SHP77 (cell line): ENCODE measurements around the gene NTN1.

ENCODE experiments used
- DNase-seq, 2 experiments: peaks; one replicate each; lab custom pipeline; 2025; lab: John Stamatoyannopoulos, UW

NTN1 gene

GRCh38 chr17:9218064-9218635 lies 196.8 kb downstream of the NTN1 start:
- no peak for DNase-seq

GRCh38 chr17:9218911-9219310 lies 197.6 kb downstream of the NTN1 start:
- no peak for DNase-seq

DNA sequence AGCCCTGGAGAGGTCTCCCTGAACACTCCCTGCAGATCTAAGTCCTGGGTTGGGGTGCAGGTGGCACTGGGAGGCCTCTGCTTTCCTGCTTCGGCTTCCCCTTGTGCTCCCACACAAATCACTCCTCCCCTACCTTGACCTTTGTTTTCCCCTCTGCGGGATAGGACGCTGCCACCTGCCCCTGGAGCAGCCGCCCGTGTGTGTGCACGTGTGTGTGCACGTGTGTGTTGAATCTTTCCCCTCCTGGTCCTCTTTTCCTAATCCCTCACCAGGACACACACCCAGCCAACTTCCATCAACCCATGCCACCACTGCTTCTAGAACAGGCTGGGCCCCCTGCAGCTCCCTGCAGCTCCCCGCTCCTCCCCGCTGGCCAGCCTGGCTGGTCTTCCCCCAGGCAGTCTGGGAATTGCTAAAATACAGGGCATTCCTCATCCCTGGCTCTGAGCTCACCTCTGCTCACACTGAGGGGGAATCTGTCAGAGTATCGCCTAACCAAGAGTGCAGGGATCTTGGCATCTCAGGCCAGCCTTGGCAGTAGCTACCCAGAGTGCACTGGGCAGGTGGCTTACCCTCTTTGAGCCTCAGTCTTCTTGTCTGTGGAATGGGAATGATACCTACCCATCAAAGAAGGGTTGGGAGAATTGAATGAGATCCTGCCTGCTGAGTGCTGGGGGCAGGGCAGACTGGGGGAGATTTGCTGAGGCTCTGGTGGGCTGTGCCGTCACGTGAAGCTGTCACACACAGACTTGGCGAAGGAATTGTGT lies 198.5 kb downstream of the NTN1 start:
- no peak for DNase-seq

- no peak for DNase-seq
Measured at GRCh38 chr17:9220398-9221146, 199.3 kb downstream of the NTN1 start.

- no peak for DNase-seq
Measured at GRCh38 chr17:9221147-9221921, 200.0 kb downstream of the NTN1 start.

DNA sequence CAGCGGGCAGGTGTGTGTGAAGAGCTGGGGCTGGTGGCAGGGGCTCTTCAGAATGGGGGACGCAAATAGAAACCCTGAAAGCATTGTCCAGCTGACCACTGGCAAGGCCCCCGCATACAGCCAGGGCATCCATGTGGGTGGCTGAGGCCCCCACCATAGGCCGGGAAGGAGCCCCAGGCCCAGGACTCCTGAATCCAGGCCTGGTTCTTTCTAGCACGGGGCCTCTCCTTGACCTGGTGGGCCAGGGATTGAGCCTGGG lies 200.5 kb downstream of the NTN1 start:
- no peak for DNase-seq

DNA sequence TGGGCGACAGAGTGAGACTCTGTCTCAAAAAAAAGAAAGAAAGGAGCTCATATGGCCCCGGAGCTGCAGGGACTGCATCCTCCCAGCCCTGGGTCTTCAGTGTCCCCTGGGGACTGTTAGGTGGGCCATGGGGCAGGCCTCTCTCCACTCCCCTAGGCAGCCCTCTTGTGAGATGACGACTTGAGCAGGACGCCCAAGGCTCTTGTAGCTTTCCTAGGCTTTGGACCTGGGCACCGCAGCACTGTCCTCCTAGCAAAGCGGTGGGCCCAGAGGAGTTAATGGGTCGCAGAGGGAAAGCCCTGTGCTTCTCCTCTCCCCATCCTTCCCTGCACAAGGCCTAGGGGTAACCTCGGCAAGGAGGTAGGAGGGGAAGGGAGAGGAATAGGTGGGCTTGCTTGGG lies 202.2 kb downstream of the NTN1 start:
- no peak for DNase-seq

DNA sequence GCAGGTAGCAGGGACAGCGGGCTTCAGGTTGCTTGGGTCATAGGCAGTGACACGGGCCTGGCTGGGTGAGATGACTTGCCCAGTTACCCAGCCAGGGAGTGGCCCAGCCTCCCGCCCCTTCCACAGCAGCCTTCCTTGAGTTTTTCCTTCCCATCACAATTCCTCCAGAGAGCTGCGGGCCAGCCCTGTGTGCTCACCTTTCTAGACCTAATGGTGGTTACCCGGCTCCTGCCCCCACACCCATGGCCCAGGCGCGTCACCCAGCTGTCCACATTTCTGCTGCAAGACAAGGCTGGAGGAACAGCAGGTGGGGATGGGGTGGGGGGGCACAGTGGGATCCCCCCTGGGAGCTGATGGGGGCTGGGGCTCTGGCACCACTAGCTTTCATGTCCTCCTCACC lies 203.2 kb downstream of the NTN1 start:
- DNase-seq = no peak

GRCh38 chr17:9225305-9226101 lies 204.2 kb downstream of the NTN1 start:
- no peak for DNase-seq

GRCh38 chr17:9226130-9226793 lies 205.0 kb downstream of the NTN1 start:
- no peak for DNase-seq

GRCh38 chr17:9226794-9227135 lies 205.5 kb downstream of the NTN1 start:
- no peak for DNase-seq

DNA sequence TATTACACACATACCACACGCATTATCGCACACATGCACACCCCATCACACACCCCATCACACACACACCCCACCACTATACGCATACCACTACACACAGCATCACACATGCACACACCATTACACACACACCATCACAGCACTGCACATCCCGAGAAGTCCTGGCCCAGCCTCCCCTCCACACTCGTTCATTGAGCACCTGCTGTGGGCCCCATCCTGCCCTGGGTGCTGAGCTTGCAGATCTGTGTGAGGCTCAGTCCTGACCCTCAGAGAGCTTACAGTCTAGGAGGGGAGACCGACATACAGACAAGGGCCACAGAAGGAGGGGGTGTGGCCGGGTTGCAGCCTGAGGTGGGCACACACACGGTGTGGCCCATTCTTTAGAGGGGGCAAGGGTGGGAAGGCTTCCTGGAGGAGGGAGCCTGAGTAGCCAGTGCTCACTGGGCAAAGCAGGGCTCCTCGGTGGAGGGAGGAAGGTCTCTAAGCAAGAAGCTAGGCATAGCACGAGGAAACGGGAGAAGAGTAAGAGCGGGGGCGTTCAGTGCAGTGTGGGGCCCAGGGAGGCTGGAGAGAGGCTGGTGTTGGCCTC lies 206.6 kb downstream of the NTN1 start:
- no peak for DNase-seq

GRCh38 chr17:9228408-9229159 lies 207.3 kb downstream of the NTN1 start:
- no peak for DNase-seq

DNA sequence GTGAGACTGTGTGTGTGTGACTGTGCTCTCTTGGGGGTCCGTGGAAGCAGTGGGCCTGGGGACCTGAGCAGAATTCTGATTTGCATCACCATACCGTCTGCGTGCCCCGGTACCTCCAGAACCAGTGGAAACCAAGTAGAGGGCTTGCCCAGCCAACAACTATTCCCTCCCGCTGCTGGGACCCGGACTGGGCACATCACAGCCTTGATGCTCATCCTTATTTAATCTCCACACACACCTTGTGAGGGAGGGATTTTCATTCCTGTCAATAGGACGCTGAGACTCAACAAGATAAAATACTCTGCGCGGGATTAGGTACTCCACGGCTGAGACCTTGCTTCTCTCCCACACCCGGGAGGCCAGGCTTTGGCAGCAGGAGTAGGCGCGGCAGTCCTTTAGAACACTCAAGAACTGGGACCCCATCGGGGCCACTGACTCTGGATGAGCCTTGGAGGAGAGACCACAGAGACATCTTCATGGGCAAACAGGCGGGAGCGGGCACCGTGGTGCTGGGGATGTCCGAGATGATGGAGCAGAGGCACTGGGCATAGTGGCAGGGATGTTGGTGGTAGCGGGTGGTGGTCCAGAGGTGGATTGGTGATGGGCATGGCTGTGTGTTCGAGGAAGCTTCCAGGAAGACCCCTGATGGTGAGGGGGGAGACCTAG lies 208.0 kb downstream of the NTN1 start:
- no peak for DNase-seq

DNA sequence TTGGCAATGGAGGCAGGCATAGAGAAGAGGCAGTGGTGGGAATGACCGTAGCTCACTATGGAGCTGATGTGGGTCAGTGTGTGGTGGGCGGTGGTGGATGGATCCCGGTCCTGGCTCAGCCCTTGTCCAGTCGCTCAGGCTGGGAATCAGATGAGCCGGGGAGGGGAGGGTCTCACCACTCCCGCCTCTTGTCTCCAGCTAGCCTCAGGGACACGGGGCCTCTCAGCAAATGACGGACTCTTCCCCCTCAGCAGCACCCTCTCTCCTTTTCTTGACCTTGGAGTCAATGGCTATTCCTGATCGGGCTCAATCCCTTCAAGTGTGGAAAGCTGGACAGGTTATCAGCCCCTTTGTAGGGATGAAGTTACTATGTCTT lies 208.5 kb downstream of the NTN1 start:
- DNase-seq = no peak

- no peak for DNase-seq
Measured at GRCh38 chr17:9230346-9230745, 209.0 kb downstream of the NTN1 start.

GRCh38 chr17:9230861-9231260 lies 209.6 kb downstream of the NTN1 start:
- DNase-seq = no peak

- DNase-seq = no peak
Measured at GRCh38 chr17:9231449-9232154, 210.3 kb downstream of the NTN1 start.

- DNase-seq = no peak
Measured at GRCh38 chr17:9232155-9232475, 210.8 kb downstream of the NTN1 start.
